H1 (cell line): ENCODE data around the gene NEDD4L. TPM values are rescaled to one million over a fixed set of nuclear protein-coding genes. Genes with fewer than 3 reads are reported as not detected.

Source experiments
- CTCF ChIA-PET: fragments of 300-600 bp; sonication (Branson Sonifier 250); formaldehyde crosslinking; loops from one replicate; lab custom pipeline; 2021; ENCODE audit not compliant: partially characterized antibody; lab: Charles Lee
- POLR2A ChIA-PET: fragments of 300-600 bp; sonication (Branson Sonifier 250); formaldehyde crosslinking; loops from one replicate; lab custom pipeline; 2021; ENCODE audit warnings: inconsistent platforms; ENCODE audit not compliant: partially characterized antibody; lab: Charles Lee
- DNase-seq, 2 experiments: peaks; one replicate each; pipeline versions ENCODE4 v3.0.0 to v3.0.0-alpha.2; 2010 to 2022; ENCODE audit warnings: low spot score in 2 of 2, low read depth in 1 of 2, mixed read lengths in 1 of 2
- FAIRE-seq: peaks from 2 replicates; lab custom pipeline; 2011; peaks lifted over from hg19 to GRCh38; lab: Jason Lieb, UNC
- H2AFZ ChIP-seq: 2 replicates; pipeline ENCODE4 v1.8.1; 2012; ENCODE audit warnings: low read length, inconsistent platforms
- H2AK5ac ChIP-seq: 2 replicates; pipeline ENCODE4 v1.6.1; 2013; ENCODE audit warnings: low read depth, low read length
- H2BK120ac ChIP-seq: replicated peaks from 2 replicates; pipeline ENCODE3; 2013; ENCODE audit warnings: low read depth, low read length, inconsistent platforms
- H2BK12ac ChIP-seq: 2 replicates; pipeline ENCODE4 v1.6.1; 2013; ENCODE audit warnings: low read depth, low read length
- H2BK15ac ChIP-seq: 2 replicates; pipeline ENCODE4 v1.6.1; 2013; ENCODE audit warnings: low read length
- H2BK20ac ChIP-seq: 2 replicates; pipeline ENCODE4 v1.6.1; 2013; ENCODE audit warnings: low read length
- H2BK5ac ChIP-seq: 2 replicates; pipeline ENCODE4 v1.6.1; 2013; ENCODE audit warnings: low read depth, low read length
- H3K14ac ChIP-seq: 2 replicates; pipeline ENCODE4 v1.6.1; 2013; ENCODE audit warnings: inconsistent platforms; ENCODE audit not compliant: insufficient read length
- H3K18ac ChIP-seq: 2 replicates; pipeline ENCODE4 v1.6.1; 2013; ENCODE audit warnings: low read length; ENCODE audit errors: extremely low read depth
- H3K23ac ChIP-seq: 2 replicates; pipeline ENCODE4 v1.6.1; 2013; ENCODE audit warnings: inconsistent platforms; ENCODE audit not compliant: insufficient read length
- H3K23me2 ChIP-seq: 2 replicates; pipeline ENCODE4 v1.6.1; 2013; ENCODE audit warnings: low read depth, low read length
- H3K27ac ChIP-seq: 2 replicates; pipeline ENCODE4 v1.6.1; 2011; ENCODE audit warnings: low read depth, low read length, inconsistent platforms
- H3K27me3 ChIP-seq, 4 experiments: replicated peaks in 1 of 4; 1 replicate in 1 of 4; 2 replicates in 3 of 4; pipeline versions ENCODE4 v1.6.1 to v1.8.1; 2011 to 2013; ENCODE audit warnings: low read length in 3 of 4, mild to moderate bottlenecking in 3 of 4, inconsistent platforms in 2 of 4, mixed read lengths in 2 of 4, moderate library complexity in 1 of 4; ENCODE audit not compliant: control insufficient read depth in 3 of 4, insufficient read depth in 3 of 4; ENCODE audit errors: extremely low read depth in 1 of 4
- H3K36me3 ChIP-seq, 4 experiments: 2 replicates each; pipeline versions ENCODE4 v1.6.1 to v1.8.1; 2011 to 2013; ENCODE audit warnings: mild to moderate bottlenecking in 4 of 4, low read length in 3 of 4, moderate library complexity in 2 of 4, control low read depth in 1 of 4, inconsistent platforms in 1 of 4; ENCODE audit not compliant: insufficient read depth in 4 of 4, control insufficient read depth in 2 of 4
- H3K4ac ChIP-seq: replicated peaks from 2 replicates; pipeline ENCODE3; 2013; ENCODE audit warnings: low read length, low read depth, mixed read lengths, inconsistent platforms; ENCODE audit not compliant: insufficient read length
- H3K4me1 ChIP-seq, 4 experiments: replicated peaks in 1 of 4; 1 replicate in 1 of 4; 2 replicates in 3 of 4; pipeline versions ENCODE4 v1.6.1 to v1.8.1; 2011 to 2013; ENCODE audit warnings: low read length in 3 of 4, inconsistent platforms in 2 of 4, mixed read lengths in 1 of 4; ENCODE audit not compliant: insufficient read depth in 4 of 4, control insufficient read depth in 3 of 4
- H3K4me2 ChIP-seq, 2 experiments: 2 replicates each; pipeline versions ENCODE4 v1.6.1 to v1.8.1; 2011 to 2013; ENCODE audit warnings: low read depth in 2 of 2, low read length in 2 of 2, control low read depth in 1 of 2, inconsistent platforms in 1 of 2, mild to moderate bottlenecking in 1 of 2; ENCODE audit not compliant: insufficient read depth in 1 of 2
- H3K4me3 ChIP-seq, 4 experiments: fragments of 200-600, 300-600 bp in 1 of 4; sonication (generic), shearing (Covaris generic), sonication (Bioruptor Twin) in 1 of 4; 2 replicates each; pipeline versions ENCODE4 v1.5.1 to v1.8.1; 2011 to 2016; ENCODE audit warnings: low read length in 4 of 4, low read depth in 3 of 4, control low read depth in 2 of 4, inconsistent platforms in 2 of 4, mild to moderate bottlenecking in 2 of 4, mixed read lengths in 1 of 4, moderate library complexity in 1 of 4; ENCODE audit not compliant: insufficient read depth in 2 of 4; ENCODE audit errors: extremely low read depth in 1 of 4
- H3K56ac ChIP-seq: replicated peaks from 2 replicates; pipeline ENCODE3; 2013; ENCODE audit warnings: low read depth, mild to moderate bottlenecking, mixed read lengths, low read length, inconsistent platforms; ENCODE audit not compliant: insufficient read length
- H3K79me1 ChIP-seq: 2 replicates; pipeline ENCODE4 v1.6.1; 2013; ENCODE audit warnings: low read depth, low read length, control low read depth
- H3K79me2 ChIP-seq, 2 experiments: 2 replicates each; pipeline versions ENCODE4 v1.6.1 to v1.8.1; 2012 to 2013; ENCODE audit warnings: low read length in 2 of 2, mild to moderate bottlenecking in 2 of 2, inconsistent platforms in 1 of 2; ENCODE audit not compliant: insufficient read depth in 2 of 2, control insufficient read depth in 1 of 2
- H3K9ac ChIP-seq, 4 experiments: replicated peaks in 1 of 4; 1 replicate in 1 of 4; 2 replicates in 3 of 4; pipeline versions ENCODE4 v1.6.1 to v1.8.1; 2011 to 2013; ENCODE audit warnings: low read depth in 3 of 4, low read length in 3 of 4, control low read depth in 2 of 4, mild to moderate bottlenecking in 2 of 4, moderate library complexity in 2 of 4, inconsistent platforms in 1 of 4; ENCODE audit errors: extremely low read depth in 1 of 4
- H3K9me3 ChIP-seq, 2 experiments: 2 replicates each; pipeline versions ENCODE4 v1.6.1 to v1.8.1; 2012 to 2013; ENCODE audit warnings: mild to moderate bottlenecking in 2 of 2, moderate library complexity in 2 of 2, control low read depth in 1 of 2, inconsistent platforms in 1 of 2, low read depth in 1 of 2, low read length in 1 of 2, mixed read lengths in 1 of 2; ENCODE audit not compliant: insufficient read depth in 2 of 2
- H4K20me1 ChIP-seq, 2 experiments: replicated peaks in 1 of 2; 2 replicates each; pipeline versions ENCODE3 to v1.8.1; 2011 to 2013; ENCODE audit warnings: inconsistent platforms in 2 of 2, low read length in 2 of 2, mild to moderate bottlenecking in 1 of 2; ENCODE audit not compliant: insufficient read depth in 2 of 2, control insufficient read depth in 1 of 2
- H4K5ac ChIP-seq: 2 replicates; pipeline ENCODE4 v1.6.1; 2013; ENCODE audit warnings: low read length, low read depth, mixed read lengths, inconsistent platforms; ENCODE audit not compliant: insufficient read length
- H4K8ac ChIP-seq: 2 replicates; pipeline ENCODE4 v1.8.0; 2013; ENCODE audit warnings: mild to moderate bottlenecking, moderate library complexity, low read length, inconsistent platforms; ENCODE audit not compliant: insufficient read depth; ENCODE audit errors: extremely low read depth
- H4K91ac ChIP-seq: replicated peaks from 2 replicates; pipeline ENCODE3; 2013; ENCODE audit warnings: low read length, mixed read lengths, inconsistent platforms; ENCODE audit not compliant: insufficient read length
- JUND ChIP-seq: IDR thresholded peaks from 2 replicates; pipeline ENCODE4 v1.6.1; 2011; ENCODE audit warnings: mild to moderate bottlenecking, improper control_type of control experiment, low read length
- RAD21 ChIP-seq, 2 experiments: IDR thresholded peaks in 1 of 2; conservative IDR thresholded peaks in 1 of 2; 2 replicates each; pipeline ENCODE4 v1.6.1; 2011; ENCODE audit warnings: low read depth in 2 of 2, low read length in 2 of 2, improper control_type of control experiment in 1 of 2, inconsistent platforms in 1 of 2, mild to moderate bottlenecking in 1 of 2, moderate library complexity in 1 of 2
- SP4 ChIP-seq: IDR thresholded peaks from 2 replicates; pipeline ENCODE4 v1.6.1; 2012; ENCODE audit warnings: low read length, inconsistent platforms
- WGBS, 2 experiments: shearing (Covaris generic) in 1 of 2; methylation state at CpG; one replicate each; pipeline versions ENCODE4 v1.1.6 to v1.1.7; 2013 to 2015; ENCODE audit warnings: low lambda C conversion rate in 2 of 2, mixed read lengths in 2 of 2, inconsistent platforms in 1 of 2, low coverage in 1 of 2, missing lambda C conversion rate in 1 of 2; ENCODE audit not compliant: insufficient replicate concordance in 2 of 2, insufficient coverage in 1 of 2, insufficient read length in 1 of 2; ENCODE audit errors: extremely low coverage in 1 of 2, missing lambda C conversion rate in 1 of 2; 5-methylcytosine and 5-hydroxymethylcytosine counted together
- polyA plus RNA-seq, 7 experiments: library from polyadenylated mRNA; depleted of rRNA in 3 of 7; stranded (reverse) in 5 of 7; unstranded in 2 of 7; fragments of >200 nt in 5 of 7; fragments of 200-250 nt in 2 of 7; gene quantifications; 1 replicate in 5 of 7; 2 replicates in 1 of 7; 4 replicates in 1 of 7; pipeline versions ENCODE4 v1.2.1 to v1.2.3, GENCODE V29; 2011 to 2013; ENCODE audit warnings: missing spikeins in 2 of 7, mixed read lengths in 2 of 7
- total RNA-seq: library from RNA; stranded (reverse); fragmentation: NEBNext Ultra II Directional; extraction: Animal tissue kit (Norgen Biotek cat#: 25700); gene quantifications from 2 replicates; pipeline ENCODE4 v1.2.1, GENCODE V29; 2021
- TF ChIP-seq, protein P1 (sequence below), 3 experiments: IDR thresholded peaks; 1 replicate in 2 of 3; 2 replicates in 1 of 3; pipeline versions ENCODE4 v1.5.1 to v1.6.1; 2011; ENCODE audit warnings: low read length in 3 of 3, mild to moderate bottlenecking in 3 of 3, inconsistent platforms in 2 of 3, low read depth in 1 of 3, moderate library complexity in 1 of 3; ENCODE audit not compliant: insufficient read depth in 1 of 3; ENCODE audit errors: control extremely low read depth in 1 of 3

NEDD4L gene
- total and polyA plus RNA-seq, 2 of the 8 experiments (the other 6 are each of a cell fraction or from before 2014, with no cell fraction given) = 37.3 to 69.8 TPM

DNA sequence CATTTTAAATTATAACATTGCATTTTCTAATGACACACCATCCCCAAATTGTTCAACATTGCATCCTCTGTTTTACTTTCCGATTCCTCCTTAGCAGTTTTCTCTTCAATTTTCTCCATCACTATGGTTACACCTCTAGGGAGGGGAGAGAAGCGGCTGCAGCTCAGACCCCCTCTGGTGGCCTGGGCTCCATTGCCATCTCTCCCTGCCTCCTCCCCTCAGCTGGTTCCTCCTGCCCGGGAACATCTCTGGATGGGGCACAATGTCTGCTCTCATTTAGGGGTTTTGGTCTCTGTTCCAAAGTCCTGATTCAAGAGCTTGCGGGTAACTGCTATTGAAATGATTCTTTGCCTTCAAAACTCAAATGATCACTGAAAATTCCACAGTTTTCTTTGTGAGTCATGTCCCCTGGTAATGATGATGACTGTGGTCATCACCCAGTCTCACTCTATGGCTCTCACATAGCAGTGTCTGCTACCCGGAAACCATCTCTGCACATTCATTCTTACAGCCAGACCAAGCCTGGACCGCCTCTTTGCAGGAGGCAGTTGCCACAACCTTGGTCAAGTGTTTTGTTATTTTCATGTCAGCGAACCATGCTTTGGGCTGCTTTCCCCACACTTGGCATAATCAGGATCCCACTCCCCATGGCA is 321.0 kb downstream of the NEDD4L start:
- Histone ChIP-seq H4K8ac (no peak overlapping the region; the same call in 1 of the 2 replicates), H2BK5ac (no peak overlapping the region), H3K23ac (no peak overlapping the region), H3K4ac (no peak overlapping the region), H4K20me1 (no peaks in the 10 kb centered on the region), H3K27ac (no peak overlapping the region), H3K18ac (no peak overlapping the region), H3K36me3 (peaks cover 11 to 43% (median 19%) of the 10 kb centered on the region in 4 experiments; a peak in 7 of 8 replicates), H3K56ac (no peak overlapping the region), H3K4me1 (peaks cover 0 to 4% (median 0%) of the 10 kb centered on the region in 4 experiments; a peak in 1 of 7 replicates), H3K4me3 (no peak overlapping the region), H2BK15ac (no peak overlapping the region), H3K4me2 (no peak overlapping the region), H2AK5ac (no peak overlapping the region), H3K9ac (no peak overlapping the region), H2BK12ac (no peak overlapping the region), H3K27me3 (no peaks in the 10 kb centered on the region), H3K14ac (no peak overlapping the region), H2BK120ac (no peak overlapping the region), H3K9me3 (no peaks in the 10 kb centered on the region), H3K23me2 (no peaks in the 10 kb centered on the region), H4K91ac (no peak overlapping the region), H3K79me1 (no peaks in the 10 kb centered on the region), H2AFZ (no peak overlapping the region), H3K79me2 (no peaks in the 10 kb centered on the region), H2BK20ac (no peak overlapping the region), H4K5ac (no peak overlapping the region)
- ChIA-PET CTCF (interaction anchor here (1.5 kb wide), 1 partner anchor 16 kb away, joined by 6 read pairs; no protein-coding TSS in a partner anchor), POLR2A (no interaction called here)
- DNase-seq = no peak
- TF ChIP-seq SP4 (no peak), RAD21 (IDR thresholded peaks at IDR 0.05 in 1 of 2, conservative IDR thresholded peaks at IDR 0.05 in 1 of 2; ENCODE audit: low read depth in 2 of 2, low read length in 2 of 2) (peak in 1 of 2 experiments; percentile 37; a peak in 2 of 4 replicates), JUND (no peak)
- TF ChIP-seq, protein P1, sequence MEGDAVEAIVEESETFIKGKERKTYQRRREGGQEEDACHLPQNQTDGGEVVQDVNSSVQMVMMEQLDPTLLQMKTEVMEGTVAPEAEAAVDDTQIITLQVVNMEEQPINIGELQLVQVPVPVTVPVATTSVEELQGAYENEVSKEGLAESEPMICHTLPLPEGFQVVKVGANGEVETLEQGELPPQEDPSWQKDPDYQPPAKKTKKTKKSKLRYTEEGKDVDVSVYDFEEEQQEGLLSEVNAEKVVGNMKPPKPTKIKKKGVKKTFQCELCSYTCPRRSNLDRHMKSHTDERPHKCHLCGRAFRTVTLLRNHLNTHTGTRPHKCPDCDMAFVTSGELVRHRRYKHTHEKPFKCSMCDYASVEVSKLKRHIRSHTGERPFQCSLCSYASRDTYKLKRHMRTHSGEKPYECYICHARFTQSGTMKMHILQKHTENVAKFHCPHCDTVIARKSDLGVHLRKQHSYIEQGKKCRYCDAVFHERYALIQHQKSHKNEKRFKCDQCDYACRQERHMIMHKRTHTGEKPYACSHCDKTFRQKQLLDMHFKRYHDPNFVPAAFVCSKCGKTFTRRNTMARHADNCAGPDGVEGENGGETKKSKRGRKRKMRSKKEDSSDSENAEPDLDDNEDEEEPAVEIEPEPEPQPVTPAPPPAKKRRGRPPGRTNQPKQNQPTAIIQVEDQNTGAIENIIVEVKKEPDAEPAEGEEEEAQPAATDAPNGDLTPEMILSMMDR (IDR thresholded peaks at IDR 0.05; ENCODE audit: control extremely low read depth in 1 of 3, insufficient read depth in 1 of 3, low read depth in 1 of 3, low read length in 3 of 3) = peak; percentile 4 to 9 (median 9); a peak in 3 of 4 replicates
- peak; percentile 32 for FAIRE-seq
- WGBS, 2 experiments = 91% methylated on average over 7 of the region's 7 CpGs; no CpG with 5 or more reads in 1 of the 2 experiments
